ENCODE data around the gene TNPO3.

GRCh38 chr7:128904381-128905197 is 150.3 kb downstream of the TNPO3 start:
- TF ChIP-seq CTCF (IDR thresholded peaks at IDR 0.05), result peak; percentile 51 to 77 (median 66)
- TF ChIP-seq POLR2A (IDR thresholded peaks at IDR 0.05), result no peak

Measured in adrenal gland (tissue), 5 donors.